ENCODE results near the gene RASA1. TPM values are rescaled to one million over a fixed set of nuclear protein-coding genes. Genes with fewer than 3 reads are reported as not detected.
A peak's percentile ranks its signal among the peaks of the same experiment; 100 is the strongest.
"Not testable (repeated sequence)": the region's sequence is repeated elsewhere in the genome, so short reads cannot be mapped to it uniquely, and the experiment has no call there.

The RASA1 gene
- total RNA-seq, 1 experiment from 2014 or later = 43.0 TPM

DNA sequence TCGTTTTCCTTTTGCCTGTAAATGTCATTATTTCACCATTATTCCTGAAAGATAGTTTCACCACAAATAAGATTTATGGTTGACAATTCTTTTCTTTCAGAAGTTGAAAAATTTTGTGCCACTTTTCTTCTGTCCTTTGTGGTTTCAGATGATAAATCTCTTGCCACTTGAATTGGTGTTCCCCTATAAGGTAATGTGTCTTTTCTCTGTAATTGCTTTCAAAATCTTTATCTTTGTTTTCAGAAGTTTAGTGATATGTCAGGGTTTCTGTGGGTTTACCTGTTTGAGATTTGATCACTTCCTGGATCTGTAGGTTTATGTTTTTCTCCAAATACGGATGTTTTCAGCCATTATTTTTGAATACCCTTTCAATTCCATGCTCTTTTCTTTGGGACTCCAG, 14.6 kb downstream of the RASA1 start:
- DNase-seq (ENCODE audit: low read depth) = no peak

DNA sequence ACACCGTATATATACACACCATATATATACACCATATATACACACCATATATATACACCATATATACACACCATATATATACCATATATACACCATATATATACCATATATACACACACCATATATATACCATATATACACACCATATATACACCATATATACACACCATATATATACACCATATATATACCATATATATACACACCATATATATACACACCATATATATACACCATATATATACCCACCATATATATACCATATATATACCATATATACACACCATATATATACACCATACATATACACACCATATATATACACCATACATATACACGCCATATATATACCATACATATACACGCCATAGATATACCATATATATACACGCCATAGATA, 19.6 kb downstream of the RASA1 start:
- DNase-seq (ENCODE audit: low read depth) = not testable (repeated sequence)

DNA sequence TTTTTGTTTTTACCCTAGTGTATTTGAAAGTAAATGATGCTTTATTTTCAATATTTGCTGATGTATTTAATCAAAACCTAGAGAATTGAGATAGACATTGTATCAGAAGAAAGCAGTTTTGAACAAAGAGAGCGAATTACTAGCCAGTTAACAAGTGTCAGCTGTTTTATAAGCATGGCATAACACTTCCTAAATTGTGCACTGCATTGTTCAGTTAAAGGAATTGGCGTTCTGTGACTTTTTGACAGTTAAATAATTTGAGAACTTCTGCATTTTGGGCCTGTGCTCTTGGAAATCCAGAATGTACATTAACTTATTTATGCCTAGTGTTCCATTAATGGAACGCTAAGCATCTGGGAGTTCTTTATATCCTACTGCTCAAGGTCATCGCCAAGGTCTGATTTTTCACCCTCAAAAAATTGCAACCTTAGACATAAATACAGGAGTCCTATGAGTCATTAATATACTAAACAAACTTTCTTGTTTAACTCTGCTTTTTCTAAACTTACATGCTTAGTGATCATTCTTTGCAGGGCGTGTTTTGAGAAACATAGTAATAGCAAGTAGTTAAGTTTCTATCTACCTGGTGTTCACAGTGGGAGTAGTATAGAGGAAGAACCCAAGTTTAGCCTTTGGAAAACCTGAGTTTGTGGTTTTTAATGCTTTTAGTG, 31.1 kb downstream of the RASA1 start:
- no peak for DNase-seq (ENCODE audit: low read depth)

DNA sequence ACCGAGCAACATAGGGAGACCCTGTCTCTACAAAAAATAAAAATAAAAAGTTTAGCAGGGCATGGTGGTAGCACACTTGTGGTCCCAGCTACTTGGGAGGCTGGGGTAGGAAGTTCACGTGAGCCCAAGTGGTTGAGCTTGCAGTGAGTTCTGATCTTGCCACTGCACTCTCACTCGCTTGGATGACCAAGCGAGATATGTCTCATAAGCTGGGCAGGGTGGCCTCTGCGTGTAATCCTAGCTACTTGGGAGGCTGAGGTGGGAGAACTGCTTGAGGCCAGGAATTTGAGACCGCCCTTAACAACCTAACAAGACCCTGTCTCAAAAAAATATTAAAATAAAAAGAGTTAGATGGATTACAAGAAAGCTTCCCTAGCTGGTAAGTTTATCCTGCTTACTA, 32.5 kb downstream of the RASA1 start:
- peak; percentile 33 for DNase-seq (ENCODE audit: low read depth)

DNA sequence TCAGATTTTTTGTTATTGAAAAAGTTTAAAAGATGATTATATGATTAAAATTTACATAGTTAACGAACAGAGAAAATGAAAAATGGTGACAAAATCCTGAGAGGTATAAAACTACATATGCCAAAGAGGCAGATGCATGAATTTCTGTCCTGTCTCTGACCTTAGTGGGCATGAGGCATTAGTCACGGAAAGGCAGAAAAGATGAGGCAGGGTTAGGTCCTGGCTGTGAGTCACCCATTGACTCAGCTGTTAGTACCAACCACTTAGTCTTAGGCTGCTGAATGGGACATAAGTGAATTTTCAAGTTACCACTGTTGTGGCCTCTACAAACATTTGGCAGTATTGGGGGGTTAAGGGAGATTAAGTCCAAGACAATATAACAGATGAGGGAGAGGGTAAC, 33.1 kb downstream of the RASA1 start:
- peak; percentile 94 for DNase-seq (ENCODE audit: low read depth)

DNA sequence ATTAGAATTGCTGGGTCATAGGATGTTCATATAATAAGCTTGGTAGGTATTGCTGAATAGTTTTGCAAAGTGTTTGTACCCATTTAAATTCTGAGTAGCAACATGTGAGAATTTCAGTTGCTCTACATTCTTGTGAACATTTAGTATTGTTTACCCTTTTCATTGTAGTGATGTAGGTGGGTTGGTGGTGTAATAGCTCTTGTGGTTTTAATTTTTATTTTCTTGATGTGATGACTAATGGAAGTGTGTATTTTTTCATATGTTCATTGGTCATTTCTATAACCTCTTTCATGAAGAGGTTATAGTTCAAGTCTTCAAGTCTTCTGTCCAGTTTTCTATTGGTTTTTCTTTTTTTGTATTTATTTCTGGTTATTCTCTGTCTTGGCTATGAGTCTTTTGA, 34.4 kb downstream of the RASA1 start:
- no peak for DNase-seq (ENCODE audit: low read depth)

DNA sequence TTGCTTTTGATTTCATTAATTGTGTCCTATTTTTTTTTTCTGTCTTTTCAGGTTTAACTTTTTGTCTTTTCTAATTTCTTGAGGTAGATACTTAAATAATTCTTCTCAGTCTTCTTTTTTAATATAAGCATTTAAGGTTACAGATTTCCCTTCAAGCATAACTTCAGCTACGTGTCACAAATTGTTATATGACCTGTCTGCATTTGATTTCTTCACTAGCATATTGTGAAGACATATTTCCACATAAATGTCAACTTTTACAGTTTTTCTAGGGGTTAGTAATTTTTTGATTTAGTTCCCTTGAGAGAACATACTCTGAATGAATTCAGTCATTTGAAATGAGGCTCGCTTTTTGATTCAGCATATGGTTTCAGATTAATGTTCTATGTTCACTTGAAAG, 35.6 kb downstream of the RASA1 start:
- no peak for DNase-seq (ENCODE audit: low read depth)

DNA sequence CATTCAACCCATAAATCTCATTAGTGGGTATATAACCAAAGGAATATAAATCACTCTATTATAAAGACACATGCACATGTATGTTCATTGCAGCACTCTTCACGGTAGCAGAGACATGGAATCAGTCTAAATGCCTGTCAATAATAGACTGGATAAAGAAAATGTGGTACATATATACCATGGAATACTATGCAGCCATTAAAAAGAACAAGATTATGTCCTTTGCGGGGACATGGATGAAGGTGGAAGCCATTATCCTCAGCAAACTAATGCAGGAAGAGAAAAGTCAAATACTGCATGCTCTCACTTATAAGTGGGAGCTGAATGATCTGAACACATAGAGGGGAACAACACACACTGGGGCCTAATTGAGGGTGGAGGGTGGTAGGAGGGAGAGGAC, 38.4 kb downstream of the RASA1 start:
- not testable (repeated sequence) for DNase-seq (ENCODE audit: low read depth)

DNA sequence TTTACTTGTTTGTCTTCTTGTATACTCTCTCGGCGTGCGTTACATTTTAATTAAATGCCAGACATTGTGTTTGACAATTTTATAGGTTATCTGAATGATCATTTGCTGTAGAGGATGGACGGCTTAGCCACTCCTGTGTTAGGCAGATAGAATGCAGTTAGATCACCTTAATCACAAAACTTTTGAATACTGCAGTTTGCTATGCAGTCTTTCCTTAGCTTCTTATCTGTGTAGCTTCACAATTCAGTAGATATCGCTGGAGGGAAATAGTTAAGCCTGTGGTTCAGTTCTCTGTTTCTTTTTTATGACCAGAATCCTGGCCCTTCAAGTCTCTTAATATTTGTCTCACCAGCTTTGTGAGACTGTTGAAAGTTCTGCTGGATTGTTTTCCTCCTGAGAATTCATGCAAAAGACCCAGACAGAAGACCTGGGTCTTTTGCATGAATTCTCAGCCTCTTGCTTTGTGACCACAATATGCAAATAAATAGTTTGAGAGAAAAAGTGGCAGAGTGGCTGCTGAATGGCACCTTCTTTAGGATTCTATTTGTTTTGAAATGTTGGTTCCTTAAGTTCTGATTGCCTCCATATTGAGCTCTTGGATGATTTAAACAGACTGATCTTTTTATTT, 40.2 kb downstream of the RASA1 start:
- DNase-seq (ENCODE audit: low read depth) = no peak

DNA sequence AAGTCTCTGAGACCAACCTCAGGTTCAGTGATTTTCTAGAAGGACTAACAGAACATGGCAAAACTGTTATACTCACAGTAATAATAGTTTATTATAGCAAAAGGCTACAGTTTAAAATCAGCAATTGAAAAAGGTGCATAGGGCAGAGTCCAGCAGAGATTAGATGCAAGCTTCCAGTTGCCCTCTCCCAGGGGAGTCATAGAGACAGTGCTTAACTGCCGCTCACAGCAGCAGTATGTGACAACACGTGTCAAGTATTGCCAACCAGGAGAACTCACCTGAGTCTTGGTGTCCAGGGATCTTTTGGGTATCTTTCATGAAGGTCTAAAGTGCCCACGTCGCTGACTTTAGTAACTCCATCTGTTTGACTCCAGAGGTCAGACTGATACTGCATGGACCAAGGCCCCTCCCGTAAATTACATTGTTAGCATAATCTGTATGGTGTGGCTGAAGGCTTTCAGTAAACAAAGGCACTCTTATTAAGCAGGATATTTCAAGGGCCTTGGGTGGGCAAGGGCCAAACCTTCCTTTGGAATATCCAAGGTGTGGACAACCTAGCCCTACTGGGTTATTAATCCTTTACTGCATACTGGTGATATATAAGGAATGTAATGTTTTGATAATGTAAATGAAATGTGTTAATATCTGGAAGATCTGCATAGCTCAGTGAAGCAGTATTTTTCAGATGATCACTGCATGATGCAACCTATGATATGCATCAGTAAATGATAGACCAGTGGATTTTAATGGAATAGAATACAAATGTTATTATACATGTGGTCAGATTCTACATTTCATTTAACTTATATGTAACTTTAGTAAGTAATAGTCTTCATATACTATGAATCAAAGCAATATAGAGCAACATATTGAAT, 44.0 kb downstream of the RASA1 start:
- no peak for DNase-seq (ENCODE audit: low read depth)

DNA sequence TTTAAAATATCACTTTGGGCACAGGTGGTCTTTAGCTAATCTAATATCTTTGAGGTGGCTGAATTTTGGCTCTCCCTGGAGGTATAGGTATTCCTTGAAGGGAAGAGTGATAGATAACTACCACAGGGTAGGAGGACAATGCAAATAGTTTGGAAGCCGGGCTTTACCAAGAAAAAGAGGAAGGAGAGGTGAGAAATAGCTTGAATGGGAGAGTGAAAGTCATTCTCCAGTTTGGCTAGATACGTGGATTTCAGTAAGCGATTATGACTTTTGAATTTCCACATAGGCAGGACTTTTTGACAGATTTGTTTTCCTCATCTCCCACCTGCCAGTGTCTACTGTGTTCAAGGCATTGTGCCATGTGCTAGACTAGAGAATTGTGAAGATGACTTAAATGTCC, 45.5 kb downstream of the RASA1 start:
- DNase-seq (ENCODE audit: low read depth) = no peak

DNA sequence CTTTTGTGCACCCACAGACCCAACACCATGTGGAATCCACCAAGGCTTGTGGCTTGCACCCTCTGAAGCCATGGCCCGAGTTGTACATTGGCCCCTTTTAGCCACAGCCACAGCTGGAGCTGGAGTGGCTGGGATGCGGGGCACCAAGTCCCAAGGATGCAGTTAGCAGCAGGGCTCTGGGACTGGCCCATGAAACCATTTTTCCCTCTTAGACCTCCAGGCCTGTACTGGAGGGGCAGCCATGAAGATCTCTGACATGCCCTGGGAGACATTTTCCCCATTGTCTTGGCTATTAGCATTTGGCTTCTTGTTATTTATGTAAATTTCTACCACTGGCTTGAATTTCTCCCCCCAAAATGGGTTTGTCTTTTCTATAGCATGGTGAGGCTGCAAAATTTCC, 51.8 kb downstream of the RASA1 start:
- DNase-seq (ENCODE audit: low read depth) = no peak

DNA sequence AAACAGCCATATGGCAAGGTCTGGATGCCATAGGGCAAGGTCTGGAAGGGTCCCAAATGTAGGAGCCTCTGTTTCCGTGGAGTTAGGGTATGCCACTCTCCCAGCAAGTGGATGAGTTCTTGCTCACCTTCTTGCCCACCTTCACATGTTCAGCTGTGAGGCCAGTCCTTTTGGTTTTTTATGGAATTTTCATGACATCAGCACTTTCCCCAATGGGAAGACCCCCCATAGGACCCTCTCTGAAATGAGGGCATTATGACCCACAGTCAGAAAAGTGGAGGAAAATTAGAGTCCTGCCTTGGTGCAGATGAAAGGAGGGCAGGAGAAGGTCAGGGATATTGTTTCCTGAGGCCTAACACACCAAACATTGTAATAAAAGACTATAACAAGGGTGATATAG, 53.9 kb downstream of the RASA1 start:
- DNase-seq (ENCODE audit: low read depth) = no peak

DNA sequence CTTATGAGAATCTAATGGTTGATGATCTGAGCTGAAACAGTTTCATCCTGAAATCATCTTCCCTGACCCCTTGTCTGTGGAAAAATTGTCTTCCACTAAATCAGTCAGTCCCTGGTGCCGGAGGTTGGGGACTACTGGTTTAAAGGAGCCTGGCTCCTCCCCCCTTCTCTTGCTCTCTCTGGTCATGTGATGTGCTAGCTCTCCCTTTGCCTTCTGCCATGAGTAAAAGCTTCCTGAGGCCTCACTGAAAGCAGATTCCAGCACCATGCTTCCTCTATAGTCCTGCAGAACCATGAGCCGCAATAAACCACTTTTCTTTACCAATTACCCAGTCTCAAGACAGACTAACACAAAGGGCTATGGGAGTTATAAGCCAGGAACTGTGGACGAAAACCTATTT, 54.7 kb downstream of the RASA1 start:
- no peak for DNase-seq (ENCODE audit: low read depth)

DNA sequence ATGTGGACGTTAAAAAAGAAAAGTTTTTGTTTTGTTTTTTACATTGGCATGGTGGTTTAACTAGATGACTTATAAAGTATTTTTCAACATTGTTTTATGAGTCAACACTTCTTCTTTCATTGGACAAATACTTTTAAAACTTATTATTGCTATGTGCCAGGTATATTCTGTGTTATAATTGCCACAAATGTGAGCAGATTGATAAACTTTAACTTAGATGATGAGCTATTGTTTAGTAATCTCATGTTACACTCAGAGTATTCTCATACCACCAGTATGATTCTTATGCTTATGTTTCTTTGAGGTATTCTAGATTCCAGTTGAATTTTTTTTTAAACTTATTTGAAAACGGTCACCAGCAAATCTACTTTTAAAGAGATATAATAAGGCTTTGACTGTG, 60.3 kb downstream of the RASA1 start:
- no peak for DNase-seq (ENCODE audit: low read depth)

DNA sequence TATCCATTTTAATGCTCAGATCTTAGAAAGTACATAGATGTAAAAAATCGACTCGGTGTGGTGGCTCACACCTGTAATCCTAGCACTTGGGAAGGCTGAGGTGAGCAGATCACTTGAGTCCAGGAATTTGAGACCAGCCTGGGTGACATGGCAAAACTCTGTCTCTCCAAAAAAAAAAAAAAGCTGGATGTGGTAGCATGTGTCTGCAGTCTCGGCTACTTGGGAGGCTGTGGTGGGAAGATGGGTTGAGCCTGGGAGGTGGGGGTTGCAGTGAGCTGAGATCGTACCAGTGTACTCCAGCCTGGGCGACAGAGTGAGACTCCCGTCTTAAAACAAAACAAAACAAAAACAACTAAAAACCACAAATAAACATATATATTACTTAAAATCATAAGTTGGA, 61.4 kb downstream of the RASA1 start:
- DNase-seq (ENCODE audit: low read depth) = no peak

DNA sequence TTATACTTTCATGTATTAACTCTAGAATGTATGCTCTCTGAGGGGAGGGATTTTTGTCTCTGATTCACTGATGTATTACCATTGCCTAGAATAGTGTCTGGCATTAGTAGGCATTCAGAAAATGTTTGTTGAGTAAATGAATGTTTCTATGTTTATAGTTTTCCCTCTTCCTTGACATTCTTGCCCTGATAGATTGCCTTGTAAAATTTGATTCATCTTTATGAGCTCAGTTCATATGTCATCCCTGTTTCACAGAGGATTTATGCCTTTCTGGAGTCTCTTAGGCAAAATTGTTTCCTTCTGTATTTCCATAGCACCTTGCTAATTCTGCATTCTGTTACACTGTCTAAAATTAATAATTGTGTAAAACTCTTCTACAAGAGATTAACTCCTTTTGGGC, 72.3 kb downstream of the RASA1 start:
- no peak for DNase-seq (ENCODE audit: low read depth)

DNA sequence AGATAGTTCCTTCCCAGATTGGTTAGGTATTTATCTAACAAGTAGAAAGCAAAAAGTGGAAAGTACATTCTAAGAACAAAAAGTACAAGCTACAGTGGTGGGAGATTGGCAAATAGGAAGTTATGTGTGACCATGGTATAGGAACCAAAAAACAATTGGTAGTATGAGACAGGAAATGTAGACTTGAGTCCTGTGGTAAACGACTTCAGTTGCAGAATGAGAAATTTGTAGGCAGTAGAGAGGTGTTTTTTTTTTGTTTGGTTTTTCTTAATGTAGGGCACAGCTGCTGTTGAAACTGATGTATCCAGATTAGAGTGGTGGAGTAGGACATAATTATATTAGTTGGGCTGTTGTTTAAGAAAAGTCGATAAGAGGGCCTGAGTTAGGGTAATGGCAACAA, 73.0 kb downstream of the RASA1 start:
- no peak for DNase-seq (ENCODE audit: low read depth)

DNA sequence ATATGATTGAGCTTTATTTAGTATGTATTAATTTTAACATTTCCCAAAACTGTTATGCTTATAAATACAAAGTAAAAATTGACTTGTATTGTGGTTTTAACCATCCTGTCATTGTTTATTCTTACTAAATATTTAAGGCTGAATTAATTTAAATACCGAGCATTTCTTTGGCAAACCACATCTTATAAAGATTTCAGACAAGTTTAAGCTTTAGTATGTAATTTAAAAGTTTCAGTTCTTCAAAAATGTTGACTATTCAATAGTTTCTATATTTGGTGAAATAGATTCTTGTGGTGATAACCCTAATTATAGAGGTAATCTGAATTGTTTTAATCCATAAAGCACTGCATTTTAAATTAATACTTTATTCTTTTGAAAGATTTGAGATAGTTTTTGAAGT, 79.6 kb downstream of the RASA1 start:
- DNase-seq (ENCODE audit: low read depth) = no peak

DNA sequence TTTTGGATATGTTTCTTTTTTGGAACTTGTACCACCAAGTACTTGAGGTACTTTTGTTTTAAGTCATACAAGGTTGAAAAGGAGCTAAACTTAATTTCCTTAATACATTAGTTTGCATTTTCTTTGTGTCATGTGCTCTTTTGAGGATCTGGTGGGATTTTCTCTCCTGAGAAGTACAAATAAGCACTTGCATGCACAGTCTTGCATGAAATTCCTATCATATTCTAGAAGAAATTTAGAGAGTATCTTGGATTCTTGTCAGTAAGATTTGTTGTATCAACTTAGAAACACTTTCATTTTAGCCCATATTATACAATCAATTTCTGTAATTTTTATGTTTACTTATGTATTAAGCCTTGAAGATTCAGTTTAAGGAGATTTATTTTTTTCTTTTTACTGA, 80.2 kb downstream of the RASA1 start:
- DNase-seq (ENCODE audit: low read depth) = no peak

DNA sequence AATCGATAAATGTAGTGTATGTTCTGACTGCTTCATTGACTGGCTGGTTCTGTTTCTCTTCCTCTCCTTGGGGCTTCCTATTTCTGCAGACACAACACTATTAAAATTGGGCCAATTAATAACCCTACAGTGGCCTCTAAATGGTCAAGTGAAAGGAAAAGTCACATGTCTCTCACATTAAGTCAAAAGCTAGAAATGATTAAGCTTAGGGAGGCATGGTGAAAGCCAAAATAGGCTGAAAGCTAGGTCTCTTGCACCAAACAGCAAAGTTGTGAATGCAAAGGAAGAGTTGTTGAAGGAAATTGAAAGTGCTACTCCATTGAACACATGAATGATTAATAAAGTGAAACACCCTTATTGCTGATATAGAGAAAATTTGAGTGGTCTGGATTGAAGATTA, 86.8 kb downstream of the RASA1 start:
- no peak for DNase-seq (ENCODE audit: low read depth)

DNA sequence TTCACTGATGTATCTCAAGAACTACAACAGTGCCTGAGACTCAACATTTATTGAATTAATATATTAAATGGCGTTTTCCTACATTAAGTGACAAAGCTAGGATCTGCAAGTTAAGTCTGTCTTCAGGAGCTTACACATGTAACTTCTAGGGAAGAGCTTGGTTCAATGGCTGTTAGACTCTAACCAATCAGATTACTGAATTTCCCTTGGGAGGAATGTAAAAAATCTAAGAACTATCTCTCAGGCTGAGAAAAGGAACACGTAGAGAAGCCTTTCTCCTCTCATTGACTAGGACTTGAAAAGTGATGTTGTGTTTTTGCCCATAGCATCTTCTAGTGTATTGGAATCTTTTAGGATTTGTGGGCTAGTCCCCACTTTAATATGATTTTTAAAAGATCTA, 91.4 kb downstream of the RASA1 start:
- DNase-seq (ENCODE audit: low read depth) = no peak

DNA sequence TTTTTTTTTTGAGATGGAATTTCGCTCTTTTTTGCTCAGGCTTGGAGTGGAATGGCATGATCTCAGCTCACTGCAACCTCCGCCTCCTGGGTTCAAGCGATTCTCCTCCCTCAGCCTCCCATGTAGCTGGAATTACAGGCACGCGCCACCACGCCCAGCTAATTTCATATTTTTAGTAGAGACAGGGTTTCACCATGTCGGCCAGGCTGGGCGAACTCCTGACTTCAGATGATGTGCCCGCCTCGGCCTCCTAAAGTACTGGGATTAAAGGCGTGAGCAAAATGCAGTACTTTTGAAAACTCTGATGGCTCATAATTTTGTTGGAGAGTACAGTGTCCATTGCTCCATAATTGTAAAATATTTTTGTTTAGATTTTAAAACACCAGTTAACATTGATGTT, 92.4 kb downstream of the RASA1 start:
- DNase-seq (ENCODE audit: low read depth) = no peak
